Suprapubic skin (tissue), 3 donors: ENCODE data around the gene ZDHHC17.

ENCODE experiments used
- POLR2A ChIP-seq, 2 donors: fragments of 450-650 bp; IDR thresholded peaks; one replicate each; pipeline ENCODE4 v1.6.1; 2017; ENCODE audit warnings: antibody characterized with exemption in 2 of 2, mild to moderate bottlenecking in 2 of 2, moderate library complexity in 2 of 2
- TF ChIP-seq, protein P1 (sequence below), 2 donors: fragments of 200-600 bp in 1 of 2; fragments of 450-650 bp in 1 of 2; sonication (generic) in 1 of 2; IDR thresholded peaks; one replicate each; pipeline ENCODE4 v1.5.1; 2016 to 2019; ENCODE audit warnings: antibody characterized with exemption in 2 of 2, mild to moderate bottlenecking in 1 of 2, moderate library complexity in 1 of 2

DNA sequence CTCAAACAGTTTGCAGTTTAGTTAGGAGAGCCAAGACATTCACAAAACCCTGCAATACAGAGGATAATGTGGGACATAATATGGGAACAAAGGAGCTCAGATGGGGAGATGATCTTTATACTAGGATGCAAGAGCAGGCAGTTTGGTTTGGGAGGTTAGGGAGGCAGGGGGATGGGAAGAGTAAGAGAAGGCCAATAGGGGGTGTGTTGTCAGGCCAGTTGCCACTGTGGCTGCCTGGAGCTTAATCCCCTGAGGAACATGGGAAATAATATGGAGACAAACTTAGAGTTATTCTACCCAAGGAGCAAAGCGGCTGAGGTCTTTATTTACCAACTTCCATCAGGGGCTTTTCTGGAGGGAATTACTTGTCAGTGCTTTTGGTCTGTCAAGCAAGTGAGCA, 124.9 kb downstream of the ZDHHC17 start:
- TF ChIP-seq, protein P1, sequence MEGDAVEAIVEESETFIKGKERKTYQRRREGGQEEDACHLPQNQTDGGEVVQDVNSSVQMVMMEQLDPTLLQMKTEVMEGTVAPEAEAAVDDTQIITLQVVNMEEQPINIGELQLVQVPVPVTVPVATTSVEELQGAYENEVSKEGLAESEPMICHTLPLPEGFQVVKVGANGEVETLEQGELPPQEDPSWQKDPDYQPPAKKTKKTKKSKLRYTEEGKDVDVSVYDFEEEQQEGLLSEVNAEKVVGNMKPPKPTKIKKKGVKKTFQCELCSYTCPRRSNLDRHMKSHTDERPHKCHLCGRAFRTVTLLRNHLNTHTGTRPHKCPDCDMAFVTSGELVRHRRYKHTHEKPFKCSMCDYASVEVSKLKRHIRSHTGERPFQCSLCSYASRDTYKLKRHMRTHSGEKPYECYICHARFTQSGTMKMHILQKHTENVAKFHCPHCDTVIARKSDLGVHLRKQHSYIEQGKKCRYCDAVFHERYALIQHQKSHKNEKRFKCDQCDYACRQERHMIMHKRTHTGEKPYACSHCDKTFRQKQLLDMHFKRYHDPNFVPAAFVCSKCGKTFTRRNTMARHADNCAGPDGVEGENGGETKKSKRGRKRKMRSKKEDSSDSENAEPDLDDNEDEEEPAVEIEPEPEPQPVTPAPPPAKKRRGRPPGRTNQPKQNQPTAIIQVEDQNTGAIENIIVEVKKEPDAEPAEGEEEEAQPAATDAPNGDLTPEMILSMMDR (IDR thresholded peaks at IDR 0.05) = no peak
- TF ChIP-seq POLR2A (IDR thresholded peaks at IDR 0.05) = no peak
